Type B pancreatic cell (in vitro differentiated cells): ENCODE results near the gene CARD9. TPM values are rescaled to one million over a fixed set of nuclear protein-coding genes. Genes with fewer than 3 reads are reported as not detected.

Experiments used
- DNase-seq: peaks from one replicate; pipeline ENCODE4 v3.0.0; 2021; ENCODE audit warnings: mixed read lengths; ENCODE audit not compliant: unreplicated experiment; ENCODE audit errors: extremely low spot score
- H3K27ac Mint-ChIP-seq: 2 replicates; pipeline ENCODE4 v1.8.0; 2021; ENCODE audit warnings: mild to moderate bottlenecking, mixed read lengths
- H3K27me3 Mint-ChIP-seq: 2 replicates; pipeline ENCODE4 v1.8.0; 2021; ENCODE audit warnings: mixed read lengths
- H3K36me3 Mint-ChIP-seq: 2 replicates; pipeline ENCODE4 v1.8.0; 2021; ENCODE audit warnings: mixed read lengths
- H3K4me1 Mint-ChIP-seq: one replicate; pipeline ENCODE4 v1.8.0; 2021; ENCODE audit warnings: mixed read lengths; ENCODE audit not compliant: unreplicated experiment
- H3K4me3 Mint-ChIP-seq: 2 replicates; pipeline ENCODE4 v1.8.0; 2021; ENCODE audit warnings: mild to moderate bottlenecking, mixed read lengths
- H3K9me3 Mint-ChIP-seq: 2 replicates; pipeline ENCODE4 v1.8.0; 2021; ENCODE audit warnings: mixed read lengths
- total RNA-seq: library from RNA; stranded (reverse); gene quantifications from 2 replicates; pipeline ENCODE4 v1.2.1, GENCODE V29; 2021; ENCODE audit warnings: low replicate concordance
- TF ChIP-seq, protein P1 (sequence below): fragments of 200-600 bp; sonication (generic); conservative IDR thresholded peaks from 2 replicates; pipeline ENCODE4 v1.5.0; 2021; ENCODE audit warnings: antibody characterized with exemption, mild to moderate bottlenecking

Gene CARD9
- total RNA-seq, 1 donor from 2014 or later = 2.6 TPM

DNA sequence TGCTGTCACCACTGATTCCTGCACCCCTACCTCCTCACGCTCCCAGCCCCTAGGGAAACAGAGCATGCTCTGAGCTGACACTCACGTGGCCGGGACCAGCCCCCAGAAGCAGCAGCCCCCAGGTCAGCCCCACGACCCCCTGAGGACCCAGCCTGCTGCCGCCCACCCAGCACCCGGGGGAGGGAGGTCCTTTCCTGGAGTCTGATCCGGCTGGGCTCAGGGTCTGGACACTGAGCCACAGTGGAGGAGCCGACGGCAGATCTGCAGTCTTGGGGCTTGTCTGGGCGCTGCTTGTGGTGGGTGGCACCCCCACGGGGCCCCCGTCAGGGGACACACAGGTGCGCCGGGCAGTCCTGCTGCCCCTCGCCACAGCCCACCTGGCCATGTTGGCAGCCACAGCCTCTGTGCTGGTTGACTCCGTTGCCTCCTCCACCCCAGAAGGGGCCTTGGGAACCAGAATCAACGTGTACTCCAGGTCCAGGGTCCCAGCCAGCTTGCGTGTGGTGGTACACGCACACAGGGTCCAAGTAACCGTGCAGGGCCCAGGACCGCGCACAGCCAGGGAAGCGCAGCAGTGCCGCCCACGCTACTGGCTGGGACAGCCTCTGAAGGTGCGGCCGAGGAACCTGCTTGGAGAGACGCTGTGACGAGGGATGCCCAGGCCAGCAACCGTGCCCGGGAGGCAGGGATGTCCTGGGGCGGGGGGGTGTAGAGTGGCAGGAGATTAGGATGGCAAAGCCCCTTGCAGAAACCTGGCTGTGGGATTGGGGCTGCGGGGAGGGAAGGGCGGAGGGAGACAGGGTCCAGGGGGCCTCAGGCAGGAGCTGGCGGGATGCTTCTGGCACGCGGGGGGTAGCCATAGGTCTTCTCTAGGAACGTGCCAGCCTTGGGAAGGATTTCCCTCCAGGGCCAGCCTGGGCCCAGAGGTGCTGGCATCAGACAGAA, 13.4 kb downstream of the CARD9 start:
- H3K27ac Mint-ChIP-seq = no peak overlapping the region

DNA sequence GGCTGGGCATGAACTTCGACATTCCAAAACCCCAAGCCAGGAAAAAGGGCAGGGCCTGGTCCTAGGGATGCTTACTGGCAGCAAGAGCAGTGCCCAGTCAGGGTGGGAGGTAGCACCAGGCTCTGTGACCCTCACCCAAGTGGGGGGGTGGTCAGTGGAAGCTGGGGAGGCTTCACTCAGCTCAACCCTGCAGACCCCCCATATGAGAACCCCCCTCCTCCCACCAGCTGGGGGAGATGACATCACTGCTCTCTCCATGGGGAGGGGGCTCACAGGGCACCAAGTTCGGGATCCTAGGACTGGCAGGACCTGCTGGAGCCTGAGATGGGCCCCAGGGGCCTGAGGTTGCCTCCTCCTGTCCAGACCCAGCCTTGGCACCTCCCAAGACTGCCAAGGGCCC, 14.6 kb downstream of the CARD9 start:
- Mint-ChIP-seq H3K36me3 (no peaks in the 10 kb centered on the region), H3K27me3 (no peaks in the 10 kb centered on the region), H3K4me1 (peaks cover 6% of the 10 kb centered on the region), H3K4me3 (no peak overlapping the region), H3K27ac (no peak overlapping the region), H3K9me3 (no peaks in the 10 kb centered on the region)
- TF ChIP-seq, protein P1, sequence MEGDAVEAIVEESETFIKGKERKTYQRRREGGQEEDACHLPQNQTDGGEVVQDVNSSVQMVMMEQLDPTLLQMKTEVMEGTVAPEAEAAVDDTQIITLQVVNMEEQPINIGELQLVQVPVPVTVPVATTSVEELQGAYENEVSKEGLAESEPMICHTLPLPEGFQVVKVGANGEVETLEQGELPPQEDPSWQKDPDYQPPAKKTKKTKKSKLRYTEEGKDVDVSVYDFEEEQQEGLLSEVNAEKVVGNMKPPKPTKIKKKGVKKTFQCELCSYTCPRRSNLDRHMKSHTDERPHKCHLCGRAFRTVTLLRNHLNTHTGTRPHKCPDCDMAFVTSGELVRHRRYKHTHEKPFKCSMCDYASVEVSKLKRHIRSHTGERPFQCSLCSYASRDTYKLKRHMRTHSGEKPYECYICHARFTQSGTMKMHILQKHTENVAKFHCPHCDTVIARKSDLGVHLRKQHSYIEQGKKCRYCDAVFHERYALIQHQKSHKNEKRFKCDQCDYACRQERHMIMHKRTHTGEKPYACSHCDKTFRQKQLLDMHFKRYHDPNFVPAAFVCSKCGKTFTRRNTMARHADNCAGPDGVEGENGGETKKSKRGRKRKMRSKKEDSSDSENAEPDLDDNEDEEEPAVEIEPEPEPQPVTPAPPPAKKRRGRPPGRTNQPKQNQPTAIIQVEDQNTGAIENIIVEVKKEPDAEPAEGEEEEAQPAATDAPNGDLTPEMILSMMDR = no peak
- no peak for DNase-seq

More for the DNA sequence above, 13.4 kb downstream of the CARD9 start:
- no peaks in the 10 kb centered on the region for H3K9me3 Mint-ChIP-seq
- H3K27me3 Mint-ChIP-seq = no peaks in the 10 kb centered on the region
- no peaks in the 10 kb centered on the region for H3K36me3 Mint-ChIP-seq
- peaks cover 6% of the 10 kb centered on the region for H3K4me1 Mint-ChIP-seq
- DNase-seq = no peak
- TF ChIP-seq, protein P1 = no peak
- H3K4me3 Mint-ChIP-seq = no peak overlapping the region

DNA sequence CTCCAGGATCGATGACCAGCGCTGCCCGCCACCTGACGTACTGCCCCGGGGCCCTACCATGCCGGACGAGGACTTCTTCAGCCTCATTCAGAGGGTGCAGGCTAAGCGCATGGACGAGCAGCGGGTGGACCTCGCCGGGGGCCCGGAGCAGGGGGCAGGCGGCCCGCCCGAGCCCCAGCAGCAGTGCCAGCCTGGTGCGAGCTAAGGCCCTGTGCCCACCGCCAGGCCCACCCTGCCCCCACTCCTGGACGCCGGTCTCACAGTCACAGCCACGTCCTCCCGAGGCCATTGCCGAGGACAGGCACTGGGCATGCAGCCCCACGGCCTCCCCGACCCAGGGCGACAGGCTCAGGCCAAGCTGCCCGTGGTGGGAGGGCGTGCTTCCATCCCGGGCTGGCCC, 15.5 kb downstream of the CARD9 start:
- no peak for DNase-seq
- Mint-ChIP-seq H3K36me3 (no peaks in the 10 kb centered on the region), H3K4me3 (no peak overlapping the region), H3K27me3 (no peaks in the 10 kb centered on the region), H3K27ac (no peak overlapping the region), H3K4me1 (peaks cover 6% of the 10 kb centered on the region), H3K9me3 (no peaks in the 10 kb centered on the region)
- TF ChIP-seq, protein P1 = no peak

DNA sequence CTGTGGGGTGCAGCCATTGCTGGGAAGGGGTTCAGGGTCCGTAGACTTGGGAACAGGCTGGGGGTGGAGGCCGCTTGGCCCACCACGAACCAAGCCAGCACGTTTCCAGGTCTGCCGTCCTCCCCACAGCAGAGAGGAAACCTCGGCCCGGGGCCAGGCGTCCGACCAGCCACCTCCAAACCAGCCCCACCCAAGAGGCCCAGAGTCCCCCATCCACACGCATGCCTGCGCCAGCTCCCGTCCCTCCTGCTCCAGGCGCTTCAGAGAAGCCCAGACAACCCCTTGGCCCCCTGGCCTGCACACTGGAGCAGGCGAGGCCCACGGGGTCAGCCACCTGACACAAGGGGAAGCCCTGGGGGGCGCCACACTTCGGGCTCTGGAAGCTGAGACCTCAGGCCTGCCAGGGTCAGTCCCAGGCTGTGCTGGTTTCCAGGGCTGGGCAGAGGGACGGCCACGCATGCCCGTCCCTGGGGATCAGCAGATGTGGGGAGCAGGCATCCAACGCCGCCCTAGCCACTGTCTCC, 16.2 kb downstream of the CARD9 start:
- TF ChIP-seq, protein P1 = no peak
- Mint-ChIP-seq H3K9me3 (no peaks in the 10 kb centered on the region), H3K36me3 (no peaks in the 10 kb centered on the region), H3K27ac (no peak overlapping the region), H3K4me3 (no peak overlapping the region), H3K4me1 (no peaks in the 10 kb centered on the region), H3K27me3 (no peaks in the 10 kb centered on the region)
- DNase-seq = no peak

DNA sequence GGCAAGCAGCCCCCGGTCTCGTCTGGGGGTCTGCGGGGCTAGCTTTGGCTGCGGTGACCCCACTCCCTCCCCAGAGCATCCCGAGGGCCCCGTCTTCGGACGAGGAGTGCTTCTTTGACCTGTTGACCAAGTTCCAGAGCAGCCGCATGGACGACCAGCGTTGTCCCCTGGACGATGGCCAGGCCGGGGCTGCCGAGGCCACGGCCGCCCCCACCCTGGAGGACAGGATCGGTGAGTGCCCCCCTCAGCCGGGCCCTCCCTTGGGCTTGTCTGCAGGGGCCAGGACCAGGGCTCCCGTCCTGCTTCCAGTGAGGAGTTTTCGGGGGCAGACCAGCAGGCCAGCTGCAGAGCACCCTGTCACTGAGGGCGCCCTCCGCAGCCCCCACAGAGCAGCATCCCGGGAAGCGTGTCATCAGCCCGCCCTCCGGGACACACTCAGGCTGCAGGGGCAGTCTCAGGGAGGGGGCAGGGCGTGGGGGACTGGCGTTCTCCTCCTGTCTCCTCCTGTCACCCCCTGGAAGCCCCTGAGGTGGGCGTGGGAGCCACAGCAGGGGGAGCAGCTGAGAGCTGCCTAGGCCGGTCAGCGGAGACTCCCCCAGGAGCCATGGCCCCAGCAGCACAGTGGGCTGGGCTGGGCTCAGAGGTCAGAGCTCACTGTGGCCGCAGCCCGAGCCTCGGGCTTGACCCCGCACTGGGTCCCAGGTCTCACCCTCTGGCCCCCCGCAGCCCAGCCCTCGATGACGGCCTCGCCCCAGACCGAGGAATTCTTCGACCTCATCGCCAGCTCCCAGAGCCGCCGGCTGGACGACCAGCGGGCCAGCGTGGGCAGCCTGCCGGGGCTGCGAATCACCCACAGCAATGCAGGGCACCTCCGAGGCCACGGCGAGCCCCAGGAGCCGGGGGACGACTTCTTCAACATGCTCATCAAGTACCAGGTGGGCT, 17.6 kb downstream of the CARD9 start:
- no peaks in the 10 kb centered on the region for H3K9me3 Mint-ChIP-seq
- H3K4me1 Mint-ChIP-seq = no peaks in the 10 kb centered on the region
- H3K27me3 Mint-ChIP-seq = no peaks in the 10 kb centered on the region
- no peaks in the 10 kb centered on the region for H3K36me3 Mint-ChIP-seq
- DNase-seq = no peak
- H3K27ac Mint-ChIP-seq = no peak overlapping the region
- no peak overlapping the region for H3K4me3 Mint-ChIP-seq
- TF ChIP-seq, protein P1 = no peak
